SK-N-SH treated with all-trans-retinoic acid at 6 μM for 48 hours (cell line): ENCODE data around the gene PPP1R1C.

ENCODE experiments used
- ARNTL ChIP-seq: fragments of 450-650 bp; formaldehyde crosslinking; IDR thresholded peaks from 2 replicates; pipeline ENCODE4 v1.5.0; 2020; ENCODE audit warnings: low read depth, mild to moderate bottlenecking, moderate library complexity, borderline replicate concordance
- CREB5 ChIP-seq: fragments of 250-450 bp; sonication (Bioruptor Pico); IDR thresholded peaks from 2 replicates; pipeline ENCODE4 v1.5.1; 2020; ENCODE audit warnings: low read depth, mild to moderate bottlenecking, moderate library complexity
- CSRNP3 ChIP-seq: fragments of 250-450 bp; sonication (Bioruptor Pico); IDR thresholded peaks from 2 replicates; pipeline ENCODE4 v1.5.1; 2021; ENCODE audit warnings: mild to moderate bottlenecking, moderate library complexity
- OSR1 ChIP-seq: fragments of 250-450 bp; sonication (Bioruptor Pico); IDR thresholded peaks from 2 replicates; pipeline ENCODE4 v1.8.0; 2022; ENCODE audit warnings: moderate library complexity, mild to moderate bottlenecking, inconsistent platforms
- PATZ1 ChIP-seq: fragments of 250-450 bp; sonication (Bioruptor Pico); IDR thresholded peaks from 2 replicates; pipeline ENCODE4 v1.8.0; 2020; ENCODE audit warnings: mild to moderate bottlenecking, moderate library complexity, borderline replicate concordance
- POU6F1 ChIP-seq: fragments of 250-450 bp; sonication (Bioruptor Pico); IDR thresholded peaks from 2 replicates; pipeline ENCODE4 v1.8.0; 2021; ENCODE audit warnings: low read depth, mild to moderate bottlenecking, moderate library complexity, borderline replicate concordance
- PPARA ChIP-seq: fragments of 250-450 bp; sonication (Bioruptor Pico); IDR thresholded peaks from 2 replicates; pipeline ENCODE4 v1.5.0; 2020; ENCODE audit warnings: mild to moderate bottlenecking, borderline replicate concordance
- RARB ChIP-seq: fragments of 250-450 bp; sonication (Bioruptor Pico); IDR thresholded peaks from 2 replicates; pipeline ENCODE4 v1.8.0; 2021; ENCODE audit warnings: mild to moderate bottlenecking, moderate library complexity
- TCF4 ChIP-seq: fragments of 250-450 bp; sonication (Bioruptor Pico); IDR thresholded peaks from 2 replicates; pipeline ENCODE4 v1.8.0; 2021; ENCODE audit warnings: mild to moderate bottlenecking, moderate library complexity, borderline replicate concordance
- TSHZ2 ChIP-seq: fragments of 250-450 bp; sonication (Bioruptor Pico); IDR thresholded peaks from 2 replicates; pipeline ENCODE4 v1.5.0; 2020; ENCODE audit warnings: mild to moderate bottlenecking, moderate library complexity
- ZC3H10 ChIP-seq: fragments of 250-450 bp; sonication (Bioruptor Pico); IDR thresholded peaks from 2 replicates; pipeline ENCODE4 v1.5.1; 2021; ENCODE audit warnings: mild to moderate bottlenecking, moderate library complexity
- ZFP3 ChIP-seq: fragments of 250-450 bp; sonication (Bioruptor Pico); IDR thresholded peaks from 2 replicates; pipeline ENCODE4 v1.5.0; 2020; ENCODE audit warnings: mild to moderate bottlenecking, moderate library complexity
- ZFP30 ChIP-seq: fragments of 450-650 bp; formaldehyde crosslinking; IDR thresholded peaks from 2 replicates; pipeline ENCODE4 v1.5.0; 2022; ENCODE audit warnings: mild to moderate bottlenecking, moderate library complexity
- ZNF70 ChIP-seq: fragments of 450-650 bp; formaldehyde crosslinking; IDR thresholded peaks from 2 replicates; pipeline ENCODE4 v1.5.0; 2020; ENCODE audit warnings: mild to moderate bottlenecking, moderate library complexity

GRCh38 chr2:182031956-182032355 lies 46.3 kb downstream of the PPP1R1C start:
- TF ChIP-seq ZNF70 (CRISPR knock-in tag), result no peak
- TF ChIP-seq TCF4 (CRISPR knock-in tag), result no peak
- no peak for TF ChIP-seq POU6F1 (CRISPR knock-in tag)
- no peak for TF ChIP-seq ZFP3
- no peak for TF ChIP-seq ZFP30 (CRISPR knock-in tag)
- no peak for TF ChIP-seq ZC3H10 (CRISPR knock-in tag)
- TF ChIP-seq CSRNP3, result no peak
- TF ChIP-seq PATZ1, result no peak
- TF ChIP-seq OSR1, result no peak
- no peak for TF ChIP-seq CREB5 (CRISPR knock-in tag)
- TF ChIP-seq PPARA (CRISPR knock-in tag), result no peak
- no peak for TF ChIP-seq RARB (CRISPR knock-in tag)
- no peak for TF ChIP-seq ARNTL (CRISPR knock-in tag)
- TF ChIP-seq TSHZ2, result no peak
